Measurements from ENCODE around the gene MLST8.

MLST8 gene

DNA sequence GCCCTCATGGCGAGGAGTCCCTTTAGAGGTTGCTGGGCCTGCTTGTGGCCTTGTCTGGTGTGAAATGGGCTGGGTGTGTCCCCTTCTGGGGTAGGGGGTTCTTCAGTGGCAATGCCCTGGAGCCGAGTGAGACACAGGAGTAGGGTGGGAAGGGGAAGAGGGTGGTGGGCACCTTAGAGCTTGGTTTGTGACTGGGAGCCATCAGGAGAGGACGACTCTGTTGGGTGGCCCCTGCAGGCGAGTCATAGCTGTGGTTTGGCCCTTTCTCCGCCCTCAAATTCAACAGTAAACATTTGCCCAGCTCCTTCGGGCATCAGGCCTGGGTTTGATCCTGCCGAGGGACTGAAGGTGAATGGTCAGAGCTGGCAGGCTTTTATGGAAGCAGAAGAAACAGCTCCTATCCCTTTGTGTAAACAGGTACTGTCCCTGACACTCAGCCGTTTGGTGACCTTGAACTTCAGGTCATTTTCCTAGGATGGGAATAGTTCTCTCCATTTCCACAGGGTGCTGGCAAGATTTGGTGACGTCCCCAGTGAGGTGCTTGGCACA, 21.1 kb downstream of the MLST8 start:
- H3K9me3 ChIP-seq (ENCODE audit: severe bottlenecking): no peaks in the 10 kb centered on the region
- DNase-seq: no peak
- no peak for TF ChIP-seq CTCF (IDR thresholded peaks at IDR 0.05; ENCODE audit: low read depth, low read length)
- H3K36me3 ChIP-seq: peaks cover 67% of the 10 kb centered on the region
- H3K27me3 ChIP-seq (ENCODE audit: insufficient read depth, low read depth, severe bottlenecking): no peaks in the 10 kb centered on the region
- H3K27ac ChIP-seq: no peak overlapping the region
- H3K4me3 ChIP-seq (ENCODE audit: low read depth, low read length): no peak overlapping the region

DNA sequence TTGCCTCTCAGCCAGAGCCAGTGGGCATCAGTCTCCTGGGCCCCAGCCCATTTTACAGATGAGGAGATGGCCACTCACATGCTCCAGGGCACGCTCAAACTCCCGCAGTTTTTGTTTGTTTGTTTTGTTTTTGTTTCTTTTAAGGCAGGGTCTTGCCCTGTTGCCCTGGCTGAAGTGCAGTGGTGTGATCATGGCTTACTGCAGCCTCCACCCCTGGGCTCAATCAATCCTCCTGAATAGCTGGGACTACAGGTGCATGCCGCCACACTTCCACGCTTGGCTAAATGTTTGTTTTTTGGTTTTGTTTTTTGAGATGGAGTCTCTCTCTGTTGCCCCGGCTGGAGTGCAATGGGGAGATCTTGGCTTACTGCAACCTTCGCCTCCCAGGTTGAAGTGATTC, 21.7 kb downstream of the MLST8 start:
- no peak for TF ChIP-seq CTCF (IDR thresholded peaks at IDR 0.05; ENCODE audit: low read depth, low read length)
- Histone ChIP-seq H3K36me3 (peaks cover 73% of the 10 kb centered on the region), H3K9me3 (ENCODE audit: severe bottlenecking) (no peaks in the 10 kb centered on the region), H3K27ac (no peak overlapping the region), H3K27me3 (ENCODE audit: insufficient read depth, low read depth, severe bottlenecking) (no peaks in the 10 kb centered on the region), H3K4me3 (ENCODE audit: low read depth, low read length) (no peak overlapping the region)
- no peak for DNase-seq

DNA sequence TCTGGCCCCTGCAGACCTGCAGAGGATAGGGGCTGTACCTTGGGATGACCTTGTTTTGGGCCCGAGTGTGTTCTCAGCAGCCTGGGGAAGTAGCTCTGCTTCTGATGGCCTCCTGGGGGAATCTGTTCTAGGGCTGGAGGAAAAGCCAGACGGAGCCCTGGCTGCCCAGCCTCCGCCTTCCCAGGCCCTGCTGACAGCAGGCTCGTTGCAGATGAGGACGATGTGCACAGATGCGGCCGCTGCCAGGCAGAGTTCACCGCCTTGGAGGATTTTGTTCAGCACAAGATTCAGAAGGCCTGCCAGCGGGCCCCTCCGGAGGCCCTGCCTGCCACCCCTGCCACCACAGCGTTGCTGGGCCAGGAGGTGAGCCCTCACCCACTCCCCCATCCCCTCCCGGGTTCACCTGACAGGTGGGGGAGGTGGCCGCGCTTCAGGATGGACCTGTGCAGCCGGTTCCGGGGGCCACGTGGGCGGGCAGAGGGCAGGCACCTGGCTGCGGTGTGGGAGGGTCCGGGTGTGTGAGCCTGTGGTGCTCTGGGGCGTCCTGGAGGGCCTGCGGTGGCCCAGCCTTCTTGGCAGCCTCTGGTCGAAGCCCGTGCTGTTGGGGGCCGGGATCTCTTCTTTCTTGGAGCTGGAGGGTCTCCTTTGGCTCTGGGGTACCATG, 23.0 kb downstream of the MLST8 start:
- Histone ChIP-seq H3K27me3 (ENCODE audit: insufficient read depth, low read depth, severe bottlenecking) (no peaks in the 10 kb centered on the region), H3K36me3 (peaks cover 87% of the 10 kb centered on the region)

DNA sequence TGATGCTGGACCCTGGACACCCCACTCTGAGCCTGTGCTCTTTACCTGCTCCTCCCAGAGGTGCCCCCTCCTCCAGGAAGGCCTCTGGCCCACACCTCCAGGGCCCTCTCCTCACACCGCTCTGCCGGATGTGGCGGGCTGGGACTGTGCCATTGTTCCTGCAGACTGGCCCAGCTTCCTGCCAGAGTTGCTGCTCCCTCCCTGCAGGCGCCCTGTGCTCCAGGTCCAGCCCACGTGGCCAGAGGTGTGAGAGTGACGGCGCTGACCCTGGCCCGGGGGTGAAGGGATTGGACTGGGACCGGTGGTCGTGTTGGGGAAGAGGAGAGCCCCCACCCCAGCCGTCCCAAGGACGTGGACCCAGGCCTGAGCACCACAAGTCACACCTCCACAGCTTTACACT, 23.8 kb downstream of the MLST8 start:
- no peaks in the 10 kb centered on the region for H3K9me3 ChIP-seq (ENCODE audit: severe bottlenecking)
- no peak for TF ChIP-seq CTCF (IDR thresholded peaks at IDR 0.05; ENCODE audit: low read depth, low read length)
- H3K27ac ChIP-seq: no peak overlapping the region
- peaks cover 90% of the 10 kb centered on the region for H3K36me3 ChIP-seq
- no peak for DNase-seq
- no peaks in the 10 kb centered on the region for H3K27me3 ChIP-seq (ENCODE audit: insufficient read depth, low read depth, severe bottlenecking)
- no peak overlapping the region for H3K4me3 ChIP-seq (ENCODE audit: low read depth, low read length)

More for the DNA sequence above, 23.0 kb downstream of the MLST8 start:
- DNase-seq: no peak
- H3K9me3 ChIP-seq (ENCODE audit: severe bottlenecking): no peaks in the 10 kb centered on the region
- TF ChIP-seq CTCF (IDR thresholded peaks at IDR 0.05; ENCODE audit: low read depth, low read length): no peak
- no peak overlapping the region for H3K4me3 ChIP-seq (ENCODE audit: low read depth, low read length)
- H3K27ac ChIP-seq: no peak overlapping the region

- DNase-seq: no peak
- Histone ChIP-seq H3K36me3 (peaks cover 88% of the 10 kb centered on the region), H3K27ac (no peak overlapping the region), H3K9me3 (ENCODE audit: severe bottlenecking) (no peaks in the 10 kb centered on the region), H3K27me3 (ENCODE audit: insufficient read depth, low read depth, severe bottlenecking) (no peaks in the 10 kb centered on the region), H3K4me3 (ENCODE audit: low read depth, low read length) (no peak overlapping the region)
- no peak for TF ChIP-seq CTCF (IDR thresholded peaks at IDR 0.05; ENCODE audit: low read depth, low read length)
Measured at GRCh38 chr16:2229632-2230250, 24.5 kb downstream of the MLST8 start.

Data from WERI-Rb-1 (cell line).